Mesodermal cell (in vitro differentiated cells): Measurements from ENCODE around the gene CFAP77.

Experiments used
- H3K27ac ChIP-seq: 2 replicates; pipeline ENCODE4 v1.7.0; 2013; ENCODE audit warnings: mild to moderate bottlenecking, low read depth, low read length, moderate library complexity; ENCODE audit not compliant: severe bottlenecking
- H3K36me3 ChIP-seq: 2 replicates; pipeline ENCODE4 v1.7.1; 2013; ENCODE audit warnings: mild to moderate bottlenecking, low read length, moderate library complexity; ENCODE audit not compliant: control insufficient read depth, insufficient read depth
- H3K4me1 ChIP-seq: one replicate; pipeline ENCODE4 v1.7.1; 2013; ENCODE audit warnings: mild to moderate bottlenecking, low read length; ENCODE audit not compliant: insufficient read depth, control insufficient read depth, poor library complexity, severe bottlenecking
- H3K4me3 ChIP-seq: 2 replicates; pipeline ENCODE4 v1.7.0; 2013; ENCODE audit warnings: low read length, control low read depth, mild to moderate bottlenecking; ENCODE audit not compliant: insufficient read depth, poor library complexity, severe bottlenecking; ENCODE audit errors: extremely low read depth
- H3K9me3 ChIP-seq: 2 replicates; pipeline ENCODE4 v1.7.1; 2013; ENCODE audit warnings: mild to moderate bottlenecking, low read length, moderate library complexity; ENCODE audit not compliant: control insufficient read depth
- WGBS, 2 experiments: methylation state at CpG; one replicate each; pipeline ENCODE4 v1.1.5; 2013; ENCODE audit warnings: missing lambda C conversion rate in 2 of 2; ENCODE audit not compliant: insufficient coverage in 2 of 2; 5-methylcytosine and 5-hydroxymethylcytosine counted together

Gene CFAP77

DNA sequence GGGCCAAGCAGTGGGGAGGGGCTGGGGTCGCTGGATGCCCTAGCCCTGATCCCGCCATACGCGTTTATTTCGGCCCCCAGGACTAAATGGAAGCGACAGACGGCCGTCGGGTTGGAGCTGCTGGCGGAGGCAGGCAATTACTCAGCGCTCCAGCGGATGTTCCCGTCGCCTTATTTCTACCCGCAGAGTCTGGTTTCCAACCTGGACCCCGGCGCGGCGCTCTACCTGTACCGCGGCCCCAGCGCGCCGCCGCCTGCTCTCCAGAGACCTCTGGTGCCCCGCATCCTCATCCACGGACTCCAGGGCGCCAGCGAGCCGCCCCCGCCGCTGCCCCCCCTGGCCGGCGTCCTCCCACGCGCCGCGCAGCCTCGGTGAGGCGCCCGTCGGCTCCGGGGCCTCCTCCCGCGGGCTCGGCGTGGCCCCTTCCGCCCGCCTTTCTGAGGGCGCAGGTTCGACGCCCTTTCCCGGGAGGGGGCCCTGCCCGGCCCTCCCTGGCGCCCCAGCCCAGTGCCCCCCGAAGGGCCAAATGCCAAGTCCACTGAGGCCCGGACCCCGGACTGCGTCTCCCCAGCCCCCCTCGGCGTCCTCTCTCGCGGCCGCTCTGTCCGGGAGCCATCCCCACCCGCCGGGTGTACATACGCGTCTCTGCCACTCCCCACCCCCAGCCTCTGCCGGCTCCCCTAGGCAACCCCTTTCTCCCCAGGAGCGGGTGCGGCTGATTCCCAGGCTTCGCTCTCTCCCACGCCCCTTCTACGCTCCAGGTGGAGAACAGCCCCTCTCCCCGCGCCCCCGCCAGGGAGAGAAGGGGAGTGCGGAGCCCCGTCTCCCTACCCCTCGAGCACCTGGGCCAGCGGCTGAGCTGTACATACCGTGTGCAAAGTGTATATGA lies 179.4 kb downstream of the CFAP77 start:
- Histone ChIP-seq H3K4me3 (no peak overlapping the region), H3K27ac (no peak overlapping the region), H3K9me3 (no peaks in the 10 kb centered on the region), H3K36me3 (peaks cover 8% of the 10 kb centered on the region), H3K4me1 (peaks cover 27% of the 10 kb centered on the region)
- WGBS, 2 experiments: 2% methylated on average over 51 to 66 of the region's 83 CpGs

DNA sequence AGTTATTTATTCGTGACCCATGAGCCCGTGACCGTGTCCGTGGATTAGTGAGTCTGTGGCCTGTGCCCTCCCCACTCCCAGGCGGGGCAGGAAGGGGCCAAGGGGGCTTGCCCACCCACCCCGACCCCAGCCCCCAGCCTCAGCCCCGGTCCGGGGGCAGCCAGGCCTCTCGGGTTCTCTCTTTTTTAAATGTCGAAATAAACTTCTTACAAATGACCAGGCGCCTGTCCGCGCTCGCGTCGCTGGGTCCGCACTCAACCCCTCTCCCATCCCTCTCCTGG lies 180.0 kb downstream of the CFAP77 start:
- Histone ChIP-seq H3K27ac (no peak overlapping the region), H3K4me3 (no peak overlapping the region), H3K9me3 (no peaks in the 10 kb centered on the region), H3K4me1 (peaks cover 22% of the 10 kb centered on the region), H3K36me3 (peaks cover 14% of the 10 kb centered on the region)
- 1 to 2% methylated on average over 9 to 14 of the region's 17 CpGs for WGBS, 2 experiments

DNA sequence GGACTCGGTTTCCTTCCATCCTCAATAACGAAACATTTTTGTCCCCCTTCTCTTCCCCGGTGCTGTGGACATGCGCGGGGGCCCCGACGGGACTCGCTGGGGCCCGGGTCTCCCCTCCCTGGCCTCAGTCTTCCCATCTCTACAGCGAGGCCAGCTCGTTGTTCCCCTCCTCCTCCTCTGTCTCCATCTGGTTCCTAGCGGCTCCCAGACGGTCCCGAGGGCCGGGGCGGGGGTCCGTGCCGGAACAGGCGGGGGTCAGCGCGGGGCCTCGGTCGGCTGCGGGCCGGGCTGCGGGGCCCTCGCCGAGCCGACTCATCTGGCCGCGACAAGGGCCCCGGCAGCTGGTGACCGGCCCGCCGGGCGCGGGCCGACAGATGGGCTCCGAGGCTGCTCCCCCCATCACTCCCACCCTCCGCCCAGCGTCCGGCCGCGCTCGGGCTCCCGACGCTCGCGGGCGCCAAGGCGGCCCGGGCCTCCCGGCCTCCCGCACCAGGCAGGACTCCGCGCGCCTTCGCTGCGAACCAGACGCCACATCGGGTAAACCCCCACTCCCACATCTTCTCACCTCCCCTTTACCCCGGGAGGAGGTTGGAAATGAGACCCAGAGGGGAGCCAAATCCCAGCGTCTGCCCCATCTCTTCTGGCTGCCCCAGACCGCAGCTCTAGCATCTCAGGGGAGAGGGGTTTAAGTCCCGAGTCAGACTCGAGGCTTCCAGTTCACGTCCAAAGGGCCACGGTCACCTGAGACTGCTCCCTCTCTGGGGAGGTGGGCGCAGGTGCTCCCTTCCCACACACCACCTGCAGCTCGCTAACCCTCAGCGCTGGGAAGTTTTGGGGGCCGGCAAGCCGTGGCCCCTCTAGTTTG lies 180.5 kb downstream of the CFAP77 start:
- H3K9me3 ChIP-seq: no peaks in the 10 kb centered on the region
- no peak overlapping the region for H3K27ac ChIP-seq
- H3K4me3 ChIP-seq: no peak overlapping the region
- 0% methylated on average over 56 of the region's 73 CpGs for WGBS, 2 experiments
- H3K4me1 ChIP-seq: peaks cover 18% of the 10 kb centered on the region
- peaks cover 19% of the 10 kb centered on the region for H3K36me3 ChIP-seq

DNA sequence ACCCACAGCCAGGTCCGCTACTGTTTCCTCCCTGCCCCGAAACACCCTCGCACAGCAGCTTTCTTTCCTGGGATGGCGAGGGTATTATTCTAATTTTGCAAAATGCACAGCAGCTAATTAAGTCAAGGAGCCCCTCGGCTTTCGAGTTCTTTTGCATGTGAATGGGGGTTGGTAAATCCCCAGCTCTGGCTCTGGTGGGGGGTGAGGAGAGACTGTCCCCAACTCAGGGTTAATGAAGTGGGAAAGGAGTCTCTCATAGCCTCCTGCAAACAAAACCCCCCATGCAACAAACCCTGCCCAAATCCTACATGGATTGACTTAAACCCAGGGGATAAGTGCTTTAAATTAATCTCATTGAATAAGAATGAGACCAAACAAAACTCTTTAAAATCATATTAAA lies 181.2 kb downstream of the CFAP77 start:
- H3K4me1 ChIP-seq: peaks cover 12% of the 10 kb centered on the region
- no peak overlapping the region for H3K27ac ChIP-seq
- H3K4me3 ChIP-seq: no peak overlapping the region
- no peaks in the 10 kb centered on the region for H3K9me3 ChIP-seq
- WGBS, 2 experiments: no CpG with 5 or more reads among the region's 6 CpGs
- H3K36me3 ChIP-seq: peaks cover 22% of the 10 kb centered on the region

DNA sequence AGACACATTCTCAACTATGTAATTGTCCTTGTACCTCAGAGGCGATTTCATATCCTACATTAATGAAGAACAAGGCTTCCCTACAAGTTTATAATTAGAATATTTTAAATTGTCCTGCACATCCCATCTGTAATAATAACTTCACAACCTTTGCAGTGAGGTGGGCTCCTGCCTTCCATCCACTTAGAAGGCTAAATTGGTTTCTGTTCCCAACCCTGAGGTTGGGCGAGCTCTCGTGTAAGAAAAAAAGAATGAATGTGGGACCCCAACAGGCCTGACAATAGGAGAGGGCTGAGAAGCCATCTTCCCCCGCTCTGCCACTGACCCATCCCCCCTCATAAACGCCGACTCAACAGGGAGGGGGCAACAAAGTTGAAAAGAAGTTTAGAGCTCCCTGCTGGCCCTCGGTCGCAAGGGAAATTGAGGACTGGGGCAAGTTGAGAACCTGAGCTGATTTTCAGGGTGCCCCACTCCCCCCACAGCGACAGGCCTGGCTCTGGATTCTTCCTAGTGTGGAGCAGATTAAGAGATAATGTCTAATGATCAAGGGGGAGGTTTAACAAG lies 181.8 kb downstream of the CFAP77 start:
- no CpG with 5 or more reads among the region's 9 CpGs for WGBS, 2 experiments
- no peak overlapping the region for H3K4me3 ChIP-seq
- H3K36me3 ChIP-seq: peaks cover 28% of the 10 kb centered on the region
- peaks cover 8% of the 10 kb centered on the region for H3K4me1 ChIP-seq
- no peak overlapping the region for H3K27ac ChIP-seq
- H3K9me3 ChIP-seq: no peaks in the 10 kb centered on the region

DNA sequence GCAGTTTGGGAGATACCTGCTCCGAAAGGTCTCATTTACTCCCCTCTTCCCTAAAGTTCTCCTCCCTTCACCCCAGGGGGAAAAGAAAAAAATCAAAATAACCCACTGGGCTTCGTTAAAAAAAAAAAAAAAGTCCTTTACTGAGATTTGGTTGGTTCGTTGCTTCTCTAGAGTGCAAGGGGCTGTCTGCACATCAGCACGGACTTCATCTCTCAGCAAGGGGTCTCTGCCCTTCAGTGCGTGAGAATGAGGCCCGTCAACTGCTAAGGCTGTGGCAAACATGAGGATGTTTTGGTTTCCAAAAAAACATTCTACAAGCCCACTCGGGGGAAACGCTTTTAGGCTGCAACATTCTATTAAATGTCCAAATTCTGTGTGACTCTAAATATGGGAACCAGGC lies 182.4 kb downstream of the CFAP77 start:
- WGBS, 2 experiments: 22 to 27% methylated on average over 3 of the region's 8 CpGs
- H3K4me1 ChIP-seq: peaks cover 8% of the 10 kb centered on the region
- no peak overlapping the region for H3K4me3 ChIP-seq
- H3K9me3 ChIP-seq: no peaks in the 10 kb centered on the region
- peaks cover 33% of the 10 kb centered on the region for H3K36me3 ChIP-seq
- H3K27ac ChIP-seq: no peak overlapping the region

DNA sequence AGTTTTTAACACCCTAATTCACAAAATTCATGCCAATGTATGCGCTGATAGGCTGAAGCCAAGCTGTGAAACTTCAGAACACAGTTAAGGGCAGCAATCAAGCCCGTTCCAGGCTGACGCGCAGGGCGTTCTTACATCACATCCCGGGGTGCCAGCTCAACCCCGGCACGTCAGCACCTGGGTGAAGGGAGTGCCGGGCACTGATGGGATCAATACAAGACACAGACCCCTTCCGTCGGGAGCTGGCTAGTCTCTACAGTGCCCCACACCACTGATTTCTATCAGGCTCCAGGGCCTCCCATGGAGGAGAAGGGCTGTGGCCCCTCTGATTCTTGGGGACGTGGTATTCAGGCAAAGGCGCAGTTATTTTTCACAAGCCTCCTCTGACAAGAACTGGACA lies 184.4 kb downstream of the CFAP77 start:
- H3K4me1 ChIP-seq: peaks cover 8% of the 10 kb centered on the region
- no peak overlapping the region for H3K4me3 ChIP-seq
- 94 to 98% methylated on average over 13 of the region's 13 CpGs for WGBS, 2 experiments
- no peak overlapping the region for H3K27ac ChIP-seq
- no peaks in the 10 kb centered on the region for H3K9me3 ChIP-seq
- H3K36me3 ChIP-seq: peaks cover 46% of the 10 kb centered on the region

DNA sequence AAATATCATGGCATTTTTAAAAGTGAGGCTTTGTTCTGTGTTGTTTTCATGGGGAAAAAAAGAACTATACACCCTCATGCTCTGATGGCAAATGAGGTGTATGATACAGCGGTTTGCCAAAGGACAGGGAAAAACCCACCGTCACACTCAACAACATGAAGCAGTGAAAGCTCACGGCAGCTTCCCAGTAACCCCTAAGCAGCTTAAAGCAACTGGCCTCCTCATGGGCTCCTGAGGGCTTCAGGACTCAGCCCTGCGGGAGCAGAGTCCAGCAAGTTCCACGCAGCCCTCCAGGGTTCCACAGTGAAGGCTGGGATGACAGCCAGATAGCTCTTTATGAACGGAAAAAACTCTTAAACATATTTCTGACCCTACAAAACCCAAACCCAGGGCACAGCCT lies 185.3 kb downstream of the CFAP77 start:
- no peak overlapping the region for H3K27ac ChIP-seq
- no peak overlapping the region for H3K4me3 ChIP-seq
- H3K4me1 ChIP-seq: peaks cover 8% of the 10 kb centered on the region
- peaks cover 53% of the 10 kb centered on the region for H3K36me3 ChIP-seq
- WGBS, 2 experiments: 87 to 89% methylated on average over 5 to 6 of the region's 6 CpGs
- no peaks in the 10 kb centered on the region for H3K9me3 ChIP-seq

DNA sequence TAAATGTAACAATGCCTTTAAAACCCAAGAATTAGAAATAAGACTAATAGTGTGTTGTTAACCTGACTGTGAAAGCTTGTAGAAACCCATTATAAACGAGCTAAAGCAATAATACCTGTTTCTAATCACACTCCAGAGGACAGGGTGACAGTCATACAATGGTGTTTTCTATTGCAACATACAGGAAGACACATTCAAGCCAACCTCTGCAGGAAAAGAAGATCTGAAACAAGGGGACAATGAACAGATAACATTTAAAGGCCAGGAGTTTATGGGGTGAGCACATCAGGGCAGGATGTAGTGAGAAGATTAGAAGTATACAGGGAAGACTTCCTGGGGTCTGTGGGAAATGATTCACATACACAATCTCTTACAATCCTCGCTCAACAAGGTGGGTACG lies 186.2 kb downstream of the CFAP77 start:
- Histone ChIP-seq H3K4me1 (peaks cover 8% of the 10 kb centered on the region), H3K27ac (no peak overlapping the region), H3K4me3 (no peak overlapping the region), H3K9me3 (no peaks in the 10 kb centered on the region), H3K36me3 (peaks cover 61% of the 10 kb centered on the region)
- no CpG with 5 or more reads among the region's 3 CpGs for WGBS, 2 experiments

DNA sequence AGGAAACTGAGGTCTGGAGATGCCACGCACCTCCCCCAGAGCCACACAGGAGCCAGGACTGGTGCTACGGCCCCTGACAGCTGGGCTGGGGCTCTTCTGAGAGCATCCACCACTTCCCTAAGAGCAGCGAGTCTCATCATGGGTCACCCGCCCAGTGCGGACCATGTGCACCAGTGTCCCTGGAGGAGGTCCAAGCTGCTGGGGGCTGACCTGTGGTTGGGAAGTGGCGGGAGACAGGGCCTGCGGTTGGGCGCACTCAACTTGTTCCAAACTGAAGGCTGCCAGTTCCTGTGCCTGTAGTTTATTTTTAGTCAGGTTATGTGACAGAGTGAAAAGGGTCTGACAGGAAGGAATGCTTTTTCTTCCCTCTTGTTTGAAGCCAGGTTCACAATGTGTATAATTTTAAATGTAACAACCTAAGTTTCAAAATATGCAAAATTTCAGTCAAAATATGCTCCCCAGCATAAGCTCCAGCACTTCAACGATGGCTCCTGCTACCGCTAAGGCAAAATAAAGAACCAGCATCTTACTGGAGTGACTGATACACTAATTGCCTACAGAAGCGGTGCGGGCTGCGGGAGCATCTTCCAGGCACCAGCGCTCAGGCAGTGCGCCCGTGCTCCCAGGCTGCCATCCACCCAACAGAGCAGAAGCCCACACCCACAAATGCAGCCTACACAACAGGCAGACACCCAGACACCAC lies 187.2 kb downstream of the CFAP77 start:
- no peak overlapping the region for H3K27ac ChIP-seq
- H3K4me1 ChIP-seq: peaks cover 2% of the 10 kb centered on the region
- WGBS, 2 experiments: 96% methylated on average over 9 to 12 of the region's 16 CpGs
- H3K4me3 ChIP-seq: no peak overlapping the region
- peaks cover 70% of the 10 kb centered on the region for H3K36me3 ChIP-seq
- no peaks in the 10 kb centered on the region for H3K9me3 ChIP-seq
